NCI-H345 treated with DMSO at 0.1 percent for 48 hours (cell line): ENCODE data around the gene ETV1.

Experiments
- DNase-seq: peaks from one replicate; lab custom pipeline; 2025; ENCODE audit not compliant: unreplicated experiment; lab: John Stamatoyannopoulos, UW

ETV1 gene

GRCh38 chr7:13882051-13882450, 107.4 kb downstream of the ETV1 start:
- DNase-seq = no peak

DNA sequence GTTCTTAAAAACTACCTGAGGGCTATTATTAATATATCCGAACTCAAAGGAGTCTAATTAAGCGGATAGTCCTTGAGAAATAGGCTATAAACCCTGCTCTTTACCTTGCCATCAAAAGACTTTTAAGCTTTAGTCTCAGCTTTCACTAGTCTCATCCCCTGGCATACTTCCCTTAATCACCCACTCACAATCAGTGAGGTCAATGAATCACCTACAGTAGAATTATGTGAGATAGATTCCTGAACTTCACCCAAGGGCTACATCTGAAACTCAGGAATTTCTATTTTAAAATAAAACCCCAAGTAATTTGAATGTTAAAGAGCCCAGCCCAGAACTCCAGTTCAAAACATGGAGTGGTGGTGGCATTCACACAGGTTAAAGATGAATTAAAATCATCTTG, 108.7 kb downstream of the ETV1 start:
- DNase-seq = no peak

DNA sequence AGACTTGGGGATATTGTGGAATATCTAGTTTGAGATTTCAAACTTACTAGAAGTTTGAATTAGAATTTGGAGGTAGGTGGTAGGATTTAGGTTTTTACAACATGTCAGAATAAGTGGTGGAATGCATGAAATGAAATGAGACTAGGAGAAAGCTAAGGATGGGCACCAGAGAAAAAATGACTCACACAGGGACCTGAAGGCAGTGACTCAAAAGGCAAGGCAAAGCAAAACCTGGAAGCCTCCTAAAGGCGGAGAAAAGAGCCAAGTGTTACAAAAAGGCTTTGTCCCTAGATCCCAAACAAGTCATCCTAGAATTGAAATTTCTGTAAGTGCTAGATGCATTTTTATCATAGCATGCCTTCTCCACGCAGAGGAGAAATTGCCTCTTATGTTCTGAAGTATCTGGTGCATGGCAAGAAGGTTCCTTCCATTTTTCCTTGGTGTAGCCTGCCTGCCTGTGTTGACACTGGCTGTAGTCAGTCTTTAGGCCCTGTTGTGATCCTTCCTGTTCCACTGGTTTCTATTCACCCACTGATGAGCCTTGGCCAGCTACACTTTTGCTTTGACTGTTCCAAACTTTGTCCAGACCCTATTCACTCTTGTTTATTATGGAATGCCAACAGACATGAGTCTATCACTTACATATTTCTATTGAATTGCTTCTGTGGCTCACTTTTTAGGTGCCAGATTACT, 109.3 kb downstream of the ETV1 start:
- no peak for DNase-seq

DNA sequence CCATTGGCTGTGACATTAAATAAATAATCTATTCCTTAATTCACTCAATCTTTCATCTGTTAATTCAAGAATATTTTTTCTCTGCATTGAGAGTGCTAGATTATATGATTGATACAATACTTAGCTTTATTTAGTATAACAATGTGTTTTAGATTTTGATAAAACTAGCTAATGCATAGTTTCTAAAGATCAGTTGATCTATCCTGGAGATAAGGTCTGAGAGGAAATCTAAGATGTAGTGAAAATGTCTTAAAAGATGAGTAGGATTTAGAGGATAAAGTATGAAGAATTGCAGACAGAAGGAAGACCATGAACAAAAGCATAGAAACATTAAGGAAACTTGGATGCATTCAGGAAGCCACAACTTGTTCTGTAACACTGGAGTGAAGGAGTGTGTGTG, 110.3 kb downstream of the ETV1 start:
- DNase-seq = no peak

DNA sequence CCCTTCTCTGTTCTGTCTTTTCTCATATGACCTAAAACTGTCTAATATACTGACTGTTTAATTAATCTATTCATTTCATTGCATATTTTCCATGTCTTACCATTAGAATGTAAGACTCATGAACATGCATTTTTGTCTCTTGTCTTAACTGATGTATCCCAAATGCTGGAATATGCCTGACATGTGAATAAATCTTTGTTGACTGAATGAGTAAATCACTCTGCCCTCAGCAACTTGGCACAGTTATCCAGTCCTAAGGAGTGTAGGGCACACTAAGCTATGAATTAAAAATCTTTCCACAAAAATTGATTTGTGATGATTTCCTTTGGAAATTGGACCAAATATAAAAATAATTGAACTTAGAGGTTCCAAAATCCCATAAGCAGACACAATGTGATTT, 111.3 kb downstream of the ETV1 start:
- DNase-seq = no peak

DNA sequence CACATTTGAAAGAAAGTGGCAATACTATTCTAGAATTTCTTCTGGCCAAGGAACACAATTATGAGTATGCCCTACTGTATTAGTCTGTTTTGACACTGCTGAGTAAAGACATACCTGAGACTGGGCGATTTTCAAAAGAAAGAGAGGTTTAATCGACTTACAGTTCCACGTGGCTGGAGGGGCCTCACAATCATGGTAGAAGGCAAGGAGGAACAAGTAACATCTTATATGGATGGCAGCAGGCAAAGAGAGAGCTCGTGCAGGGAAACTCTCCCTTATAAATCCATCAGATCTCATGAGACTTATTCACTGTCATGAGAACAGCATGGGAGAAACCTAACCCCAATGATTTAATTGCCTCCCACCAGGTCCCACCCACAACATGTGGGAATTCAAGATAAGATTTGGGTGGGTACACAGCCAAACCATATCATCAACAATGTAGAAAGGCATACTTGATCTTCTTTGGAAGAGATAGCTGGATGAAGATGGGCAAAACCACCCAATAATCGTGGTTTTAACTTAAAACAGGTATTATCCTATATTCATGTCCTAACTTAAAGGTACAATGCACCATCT, 113.9 kb downstream of the ETV1 start:
- DNase-seq = no peak

DNA sequence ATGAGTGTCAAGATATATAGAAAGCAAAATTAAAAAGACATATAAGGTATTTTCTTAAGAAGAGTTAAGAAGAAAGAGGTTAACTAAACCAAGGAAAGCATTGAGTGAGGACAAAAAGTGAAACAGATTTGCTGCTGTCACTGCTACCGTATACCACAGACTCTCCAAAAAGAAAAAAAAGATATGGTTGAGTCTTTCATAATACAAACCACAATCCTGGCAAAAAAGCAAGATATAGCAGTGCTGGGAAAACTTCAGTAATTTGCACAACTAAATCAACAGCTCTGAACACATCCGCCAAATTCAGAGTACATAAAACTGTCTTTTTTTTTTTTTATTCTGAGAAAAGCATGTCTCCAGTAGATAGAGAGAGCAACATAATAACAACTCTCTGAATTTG, 114.7 kb downstream of the ETV1 start:
- DNase-seq = no peak

DNA sequence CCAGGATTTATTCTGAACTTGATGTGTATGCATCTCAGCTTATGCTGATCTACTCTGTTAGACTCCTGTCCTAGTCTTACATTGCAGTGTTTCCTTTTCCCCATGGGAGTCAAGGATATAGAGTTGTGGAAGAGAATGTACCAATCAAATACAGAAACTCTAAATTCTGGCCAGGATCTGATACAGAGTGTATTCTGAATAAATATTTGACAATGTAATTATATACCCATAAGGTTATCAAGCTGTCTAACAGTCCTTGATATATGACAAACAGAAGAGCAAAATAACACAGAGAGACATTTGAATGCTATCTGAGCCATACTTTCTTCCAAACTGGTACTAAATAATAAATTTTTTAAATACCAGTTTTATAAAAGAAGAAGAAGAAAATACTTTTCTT, 116.8 kb downstream of the ETV1 start:
- DNase-seq = no peak

DNA sequence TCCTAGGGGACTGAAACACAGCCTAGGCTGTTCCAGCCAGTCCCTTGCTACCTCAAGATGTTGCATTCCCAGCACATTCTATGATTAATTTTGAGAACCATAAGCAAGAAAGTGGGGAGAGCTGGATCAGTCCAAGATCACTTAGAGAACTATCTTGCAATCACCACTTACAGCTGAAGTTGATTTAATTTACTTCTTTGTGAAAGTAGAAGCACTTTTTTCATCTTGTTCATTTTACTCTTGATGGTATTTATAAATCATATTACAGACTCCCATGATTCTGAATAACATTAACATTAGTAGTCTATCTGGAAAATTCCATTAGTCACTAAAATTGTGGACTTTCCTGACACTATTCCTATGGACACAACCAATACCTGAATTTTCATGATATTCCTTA, 118.5 kb downstream of the ETV1 start:
- no peak for DNase-seq

DNA sequence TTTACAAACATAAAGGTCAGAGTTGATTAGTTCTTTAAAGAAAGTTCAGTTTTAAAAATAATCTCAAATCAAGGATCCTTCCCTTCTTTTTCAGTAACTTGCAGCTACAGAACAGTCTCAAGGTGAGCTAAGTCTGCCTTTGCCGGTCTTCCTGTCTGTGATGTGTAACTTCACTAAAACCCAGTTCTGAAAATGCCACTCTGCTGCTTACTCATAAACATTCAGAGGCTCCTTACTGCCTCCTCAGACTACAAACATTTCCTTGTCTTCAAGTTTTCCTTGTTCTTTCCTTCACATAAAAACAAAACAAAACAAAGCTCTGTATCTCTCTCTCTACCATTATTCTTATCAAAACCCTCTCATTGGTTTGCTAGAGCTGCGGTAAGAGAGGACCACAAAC, 128.7 kb downstream of the ETV1 start:
- DNase-seq = no peak

DNA sequence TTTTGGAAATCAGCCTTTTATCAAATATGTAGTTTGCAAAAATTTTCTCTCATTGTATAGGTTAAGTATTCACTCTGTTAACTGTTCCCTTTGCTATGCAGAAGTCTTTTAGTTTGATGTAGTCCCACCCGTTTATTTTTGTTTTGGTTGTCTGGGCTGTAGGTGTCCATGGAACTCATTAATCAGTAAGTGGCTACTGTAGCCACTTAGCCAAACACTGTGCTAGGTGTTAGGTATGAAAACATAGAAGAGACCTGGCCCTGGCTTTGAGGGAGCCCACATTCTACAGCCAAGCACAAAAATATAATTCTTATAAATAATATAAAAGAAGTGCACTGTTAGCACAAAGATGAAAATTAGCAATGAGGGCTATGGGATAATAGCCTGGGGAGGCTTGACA, 133.5 kb downstream of the ETV1 start:
- DNase-seq = no peak

- DNase-seq = no peak
These were observed 137.0 kb downstream of the ETV1 start for GRCh38 chr7:13852281-13852968.

DNA sequence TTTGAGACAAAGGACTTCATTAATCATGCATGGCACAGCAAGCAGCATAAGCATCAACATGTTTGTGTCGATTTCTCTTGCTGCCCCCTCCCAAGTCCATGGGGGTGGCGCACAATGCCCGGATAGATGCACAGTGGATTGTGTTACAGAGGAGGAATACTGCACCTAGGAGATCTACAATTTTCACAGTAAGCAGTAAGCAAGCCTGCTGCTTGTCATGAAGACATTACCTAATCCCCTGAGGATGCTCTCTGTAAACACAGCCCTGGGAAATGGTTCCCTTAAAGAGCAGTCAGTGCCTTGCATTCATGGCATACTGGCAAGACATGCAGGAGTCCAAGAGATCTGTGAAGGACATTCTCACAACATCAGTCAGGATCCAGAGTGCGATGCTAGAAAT, 137.7 kb downstream of the ETV1 start:
- DNase-seq = no peak

DNA sequence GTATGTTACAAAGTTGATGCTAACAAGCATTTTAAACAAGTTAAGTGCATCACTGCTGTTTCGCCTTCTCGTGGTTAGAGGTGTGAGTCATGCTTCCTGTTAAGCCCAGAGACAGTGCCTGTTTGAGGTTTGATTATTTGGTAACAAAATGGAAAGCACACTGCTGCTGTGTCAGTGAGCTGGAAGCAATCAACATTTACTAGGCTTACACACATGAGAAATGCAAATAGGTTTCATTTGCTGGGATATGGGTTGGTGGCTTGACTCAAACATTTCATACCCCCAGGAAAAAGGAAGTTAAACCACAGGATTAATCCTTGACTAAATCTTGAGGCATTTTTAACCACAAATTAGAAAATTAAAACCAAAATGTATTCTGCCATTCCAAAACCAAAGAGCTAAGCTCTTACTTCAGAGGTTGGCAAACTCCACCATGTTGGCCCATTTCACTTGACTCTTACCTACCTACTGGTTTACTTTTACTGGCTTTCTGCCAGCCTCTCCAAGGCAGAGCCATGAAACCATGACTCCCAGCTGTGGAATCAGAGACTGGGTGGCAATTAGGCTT, 139.2 kb downstream of the ETV1 start:
- DNase-seq = no peak

GRCh38 chr7:13849163-13849892, 140.1 kb downstream of the ETV1 start:
- no peak for DNase-seq

DNA sequence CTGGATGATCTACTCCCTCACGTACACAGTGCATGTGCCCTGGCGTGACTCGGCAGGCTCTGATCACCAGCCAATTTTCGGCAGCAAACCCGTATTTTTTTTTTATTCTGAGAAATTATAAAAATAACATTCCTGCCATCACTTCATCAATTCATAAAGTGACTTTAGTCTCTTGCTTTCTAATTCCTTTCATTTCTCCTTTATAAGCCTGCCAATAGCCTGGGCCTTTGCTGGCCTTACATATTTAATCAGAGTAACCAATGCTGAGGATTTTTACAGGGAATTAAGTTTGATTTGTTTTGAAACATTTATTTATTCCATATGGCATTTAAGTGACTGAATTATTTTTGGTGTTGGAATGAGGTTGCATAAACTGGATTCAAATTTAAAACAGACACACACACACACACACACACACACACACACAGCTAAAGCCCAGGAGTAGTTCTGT, 140.8 kb downstream of the ETV1 start:
- DNase-seq = no peak

GRCh38 chr7:13846386-13846785, 143.1 kb downstream of the ETV1 start:
- DNase-seq = no peak

DNA sequence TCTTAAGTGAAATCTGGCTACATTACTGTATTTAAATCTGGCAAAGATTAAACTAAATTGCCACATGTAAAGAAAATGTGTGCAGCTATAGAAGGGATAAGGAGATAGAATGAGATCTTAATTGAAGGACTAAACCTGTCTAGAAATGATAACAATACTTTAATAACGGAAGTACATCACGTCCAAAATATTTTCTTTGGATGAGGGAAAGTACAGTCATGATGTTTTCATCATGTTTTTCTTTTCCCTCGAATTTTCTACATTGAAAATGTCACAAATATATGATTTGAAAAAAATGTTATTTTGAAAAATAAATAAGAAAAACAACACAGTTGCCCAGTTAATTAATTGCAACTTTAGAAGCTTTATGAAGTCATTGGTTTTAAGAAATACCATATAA, 143.9 kb downstream of the ETV1 start:
- DNase-seq = no peak

- no peak for DNase-seq
These were observed 144.5 kb downstream of the ETV1 start for GRCh38 chr7:13844954-13845353.

- no peak for DNase-seq
These were observed 148.2 kb downstream of the ETV1 start for GRCh38 chr7:13841284-13841683.
